GOT3 (cell line): ENCODE measurements around the gene LPIN1.

ENCODE experiments used
- DNase-seq: peaks from one replicate; lab custom pipeline; 2025; ENCODE audit warnings: mixed read lengths; lab: John Stamatoyannopoulos, UW

The LPIN1 gene

DNA sequence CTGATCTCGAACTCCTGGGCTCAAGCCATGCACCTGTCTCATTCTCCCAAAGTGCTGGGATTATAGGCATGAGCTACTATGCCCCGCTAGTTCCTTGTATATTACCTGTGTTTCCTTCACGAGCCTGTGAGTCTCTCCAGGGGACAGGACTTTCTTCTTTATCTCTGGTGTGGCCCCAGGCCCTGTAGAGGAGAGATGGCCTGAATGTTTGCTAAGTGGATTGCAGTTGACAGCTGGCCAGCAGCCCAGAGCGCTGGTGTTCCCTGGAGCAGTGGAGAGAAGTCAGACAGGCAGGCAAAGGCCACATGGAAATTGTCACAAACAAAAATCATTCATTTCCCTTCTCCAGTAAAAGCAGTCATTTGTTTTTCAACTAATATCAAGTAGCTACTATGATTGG, 17.9 kb downstream of the LPIN1 start:
- no peak for DNase-seq

DNA sequence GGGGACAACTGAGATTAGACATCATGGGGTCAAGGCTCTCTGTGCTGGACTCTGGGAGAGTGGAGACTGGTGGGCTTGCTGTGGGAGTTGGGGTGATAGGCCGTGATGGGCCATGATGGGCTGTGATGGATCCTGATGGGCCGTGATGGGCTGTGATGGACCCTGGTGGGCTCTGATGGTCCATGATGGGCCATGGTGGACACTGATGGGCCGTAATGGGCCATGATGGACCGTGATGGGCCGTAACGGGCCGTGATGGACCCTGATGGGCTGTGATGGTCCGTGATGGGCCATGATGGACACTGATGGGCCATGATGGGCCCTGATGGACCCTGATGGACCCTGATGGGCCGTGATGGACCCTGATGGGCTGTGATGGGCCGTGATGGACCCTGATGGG, 18.5 kb downstream of the LPIN1 start:
- no peak for DNase-seq

GRCh38 chr2:11765501-11765900, 19.1 kb downstream of the LPIN1 start:
- DNase-seq = no peak

DNA sequence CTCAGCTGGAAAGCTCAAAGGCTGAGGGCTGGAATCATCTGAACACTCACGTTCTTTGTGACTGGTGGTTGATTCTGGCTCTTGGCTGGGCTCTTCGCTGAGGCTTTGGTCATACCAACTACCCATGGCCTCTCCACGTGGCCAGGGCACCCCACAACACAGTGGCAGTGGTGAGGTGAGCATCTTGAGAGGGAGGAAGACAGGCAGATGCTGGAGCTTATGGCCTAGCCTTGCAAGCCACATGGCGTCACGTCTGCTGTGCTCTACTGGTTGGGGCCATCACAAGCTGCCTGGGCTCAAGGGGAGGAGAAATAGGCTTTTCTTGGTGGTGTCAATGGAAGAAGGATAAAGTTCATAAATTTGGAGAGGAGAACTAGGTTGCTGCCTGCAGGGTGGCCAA, 19.6 kb downstream of the LPIN1 start:
- no peak for DNase-seq

GRCh38 chr2:11767779-11768178, 21.3 kb downstream of the LPIN1 start:
- DNase-seq = no peak

DNA sequence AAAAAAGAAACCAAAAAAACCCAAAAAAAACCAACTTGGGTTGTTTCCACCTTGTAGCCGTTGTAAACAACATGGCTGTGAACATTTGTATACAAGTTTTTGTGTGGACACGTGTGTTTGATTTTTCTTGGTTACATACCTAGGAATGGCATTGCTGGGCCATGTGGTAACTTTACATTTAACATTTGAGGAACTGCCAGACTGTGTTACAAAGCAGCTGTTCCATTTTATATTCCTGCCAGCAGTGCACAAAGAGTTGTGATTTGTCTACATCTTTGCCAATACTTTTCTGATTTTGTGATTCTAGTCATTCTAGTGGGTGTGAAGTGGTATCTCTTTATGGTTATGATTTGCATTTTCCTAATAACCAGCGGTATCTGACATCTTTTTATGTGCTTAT, 22.5 kb downstream of the LPIN1 start:
- DNase-seq = no peak

GRCh38 chr2:11769516-11769915, 23.1 kb downstream of the LPIN1 start:
- DNase-seq = no peak

DNA sequence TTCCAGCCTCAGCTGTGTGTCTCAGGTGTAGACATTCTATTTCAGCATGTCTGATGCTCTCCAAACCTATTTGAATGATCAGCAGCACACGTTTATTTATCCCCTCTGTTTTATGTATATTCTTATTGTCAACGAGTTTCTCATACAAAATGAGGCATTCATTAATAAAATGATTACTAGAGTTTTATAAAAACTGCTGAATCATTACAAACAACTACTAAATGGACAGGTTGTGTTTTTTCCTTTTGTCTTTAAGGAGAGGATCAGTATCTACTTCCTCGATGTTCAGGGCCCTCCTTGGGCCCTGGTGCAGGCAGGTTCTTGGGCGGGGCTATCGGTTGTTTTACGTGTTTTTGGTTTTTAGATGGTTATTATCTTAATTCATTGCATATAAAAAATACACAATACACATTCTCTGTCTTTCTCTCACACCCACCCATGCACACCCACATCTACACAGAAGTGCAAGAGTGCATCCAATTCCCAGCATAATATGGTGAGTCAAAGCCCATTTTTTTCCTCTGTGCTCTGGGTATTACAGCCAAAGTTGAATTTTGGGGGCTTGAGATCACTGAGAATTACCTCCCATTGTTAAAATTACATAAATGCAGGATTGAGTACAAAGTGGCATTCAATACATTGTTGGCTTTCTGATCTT, 24.2 kb downstream of the LPIN1 start:
- DNase-seq = no peak

DNA sequence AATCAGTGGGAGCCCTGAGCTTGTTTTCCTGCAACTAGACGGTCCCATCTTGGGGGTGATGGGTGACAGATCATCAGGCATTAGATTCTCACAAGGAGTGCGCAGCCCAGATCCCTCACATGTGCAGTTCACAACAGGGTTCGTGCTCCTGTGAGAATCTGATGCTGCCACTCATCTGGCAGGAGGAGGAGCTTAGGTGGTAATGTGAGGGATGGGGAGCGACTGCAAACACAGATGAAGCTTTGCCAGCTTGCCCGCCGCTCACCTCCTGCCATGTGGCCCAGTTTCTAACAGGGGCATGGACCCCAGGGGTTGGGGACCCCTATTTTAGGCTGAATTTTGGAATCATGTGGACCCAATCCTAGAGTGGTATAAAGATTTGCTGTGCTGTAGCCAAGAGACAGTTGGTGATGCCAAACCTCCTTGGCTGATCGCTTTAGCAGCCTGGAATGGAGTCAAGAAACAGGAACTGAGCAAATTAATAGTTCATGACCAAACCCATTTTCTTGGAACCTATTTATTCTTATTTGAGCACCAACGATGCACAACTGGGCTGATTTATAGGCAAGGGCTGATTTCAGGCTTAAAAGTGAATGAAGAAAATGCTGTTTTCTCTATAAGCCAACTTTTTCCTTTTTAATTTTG, 25.7 kb downstream of the LPIN1 start:
- DNase-seq = no peak

DNA sequence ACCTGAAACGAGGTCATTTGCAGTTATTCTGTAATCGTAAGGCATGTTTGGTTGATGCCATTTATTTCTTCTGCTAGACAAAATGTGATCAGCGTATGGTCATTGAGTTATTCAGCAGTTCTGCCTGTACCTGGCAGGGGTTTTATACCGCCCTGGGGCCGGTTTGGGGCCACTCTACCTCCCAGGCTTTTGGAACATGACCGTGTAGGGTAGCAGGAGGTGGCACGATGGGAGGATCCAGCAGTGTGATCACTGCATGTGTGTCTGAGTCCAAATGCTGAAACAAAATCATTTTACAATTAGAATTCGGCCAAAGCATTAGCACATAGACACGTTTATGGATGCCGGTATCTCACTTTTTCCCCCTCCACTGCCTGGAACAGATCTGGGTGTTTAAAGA, 26.7 kb downstream of the LPIN1 start:
- no peak for DNase-seq

GRCh38 chr2:11773747-11774525, 27.5 kb downstream of the LPIN1 start:
- no peak for DNase-seq

- DNase-seq = no peak
Observed at GRCh38 chr2:11774600-11774999, 28.2 kb downstream of the LPIN1 start.

GRCh38 chr2:11775384-11775783, 29.0 kb downstream of the LPIN1 start:
- no peak for DNase-seq

- no peak for DNase-seq
Observed at GRCh38 chr2:11777066-11777782, 30.8 kb downstream of the LPIN1 start.

- no peak for DNase-seq
Observed at GRCh38 chr2:11777886-11778415, 31.5 kb downstream of the LPIN1 start.

GRCh38 chr2:11778416-11778815, 32.0 kb downstream of the LPIN1 start:
- DNase-seq = no peak

DNA sequence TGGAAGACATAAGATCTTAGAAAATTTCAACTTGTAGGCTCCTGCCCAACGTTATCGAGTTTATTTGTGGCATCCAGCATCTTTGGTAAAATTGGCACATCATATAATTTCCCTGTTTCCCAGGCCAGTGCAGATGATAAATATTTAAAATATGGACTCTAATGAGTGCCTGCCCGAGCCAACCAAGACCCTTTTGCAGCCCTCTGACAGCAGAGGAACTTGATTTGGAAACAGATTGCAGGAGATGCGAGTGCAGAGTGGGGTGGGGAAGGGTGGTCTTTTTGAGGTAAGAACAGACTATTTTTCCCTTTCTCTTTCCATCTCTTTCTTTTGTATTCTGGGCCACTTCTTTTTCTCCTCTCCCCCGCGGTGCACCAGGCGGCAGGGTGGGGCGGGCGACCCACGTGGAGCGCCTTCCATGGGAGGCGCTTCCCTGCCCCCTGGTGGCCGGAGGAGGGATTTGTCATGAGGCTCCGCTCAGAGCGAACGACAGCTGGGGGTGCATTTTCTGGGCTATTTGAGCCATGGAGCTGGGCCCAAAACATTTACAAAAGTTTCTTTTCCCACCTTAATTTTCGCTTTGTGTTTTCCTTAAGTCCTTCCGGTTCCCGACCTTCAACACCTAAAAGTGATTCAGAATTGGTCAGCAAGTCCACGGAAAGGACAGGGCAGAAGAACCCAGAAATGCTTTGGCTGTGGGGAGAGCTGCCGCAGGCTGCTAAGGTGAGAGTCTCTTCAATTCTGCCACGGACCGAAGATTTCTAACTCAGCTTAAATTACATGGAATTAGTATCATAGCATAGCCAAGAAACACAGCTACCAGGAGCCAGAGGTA, 32.7 kb downstream of the LPIN1 start:
- peak; percentile 18 for DNase-seq

GRCh38 chr2:11781602-11782001, 35.2 kb downstream of the LPIN1 start:
- DNase-seq = no peak

DNA sequence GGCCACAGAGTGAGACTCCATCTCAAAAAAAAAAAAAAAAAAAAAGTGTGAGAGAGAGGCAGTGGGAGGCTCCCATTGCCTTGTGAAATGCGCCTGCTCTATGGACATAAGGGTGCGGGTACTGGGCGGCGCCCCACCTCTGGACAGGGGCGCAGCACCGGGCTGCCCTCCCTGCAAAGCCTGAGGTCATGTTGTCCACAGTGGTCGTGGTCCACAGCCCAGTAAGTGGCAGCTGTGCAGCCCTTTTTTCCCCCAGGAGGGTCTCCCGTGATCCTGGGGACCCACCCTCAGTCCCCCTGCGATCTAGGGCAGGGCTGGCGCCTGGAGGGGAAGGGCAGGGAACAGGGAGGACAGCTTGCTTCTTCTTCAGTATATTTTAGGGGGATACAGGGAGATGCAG, 37.8 kb downstream of the LPIN1 start:
- DNase-seq = no peak

GRCh38 chr2:11784747-11785610, 38.5 kb downstream of the LPIN1 start:
- no peak for DNase-seq

DNA sequence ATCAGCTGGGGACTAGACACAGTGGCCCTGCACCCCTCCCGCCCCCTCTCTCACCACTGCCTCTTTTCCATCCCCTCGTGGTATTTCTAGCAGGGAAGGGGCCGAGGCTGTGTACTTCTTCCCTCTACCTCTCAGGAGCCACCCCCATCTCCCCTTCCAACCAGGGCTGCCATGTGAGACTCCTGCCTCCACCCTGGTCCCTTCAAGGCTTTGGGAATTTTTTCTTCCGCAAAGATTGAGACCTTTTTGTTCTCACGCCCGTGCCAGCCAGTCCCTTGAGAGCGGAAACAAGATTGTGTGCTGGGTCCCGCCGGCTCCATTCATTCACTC, 39.1 kb downstream of the LPIN1 start:
- DNase-seq = no peak
